Measurements from ENCODE around the gene DOK3. TPM values are rescaled to one million over a fixed set of nuclear protein-coding genes. Genes with fewer than 3 reads are reported as not detected.
A peak's percentile ranks its signal among the peaks of the same experiment; 100 is the strongest.
"Not testable (repeated sequence)": the region's sequence is repeated elsewhere in the genome, so short reads cannot be mapped to it uniquely, and the experiment has no call there.

Gene DOK3
- polyA plus RNA-seq, 3 donors = 62.8 to 196 (median 98.3) TPM

DNA sequence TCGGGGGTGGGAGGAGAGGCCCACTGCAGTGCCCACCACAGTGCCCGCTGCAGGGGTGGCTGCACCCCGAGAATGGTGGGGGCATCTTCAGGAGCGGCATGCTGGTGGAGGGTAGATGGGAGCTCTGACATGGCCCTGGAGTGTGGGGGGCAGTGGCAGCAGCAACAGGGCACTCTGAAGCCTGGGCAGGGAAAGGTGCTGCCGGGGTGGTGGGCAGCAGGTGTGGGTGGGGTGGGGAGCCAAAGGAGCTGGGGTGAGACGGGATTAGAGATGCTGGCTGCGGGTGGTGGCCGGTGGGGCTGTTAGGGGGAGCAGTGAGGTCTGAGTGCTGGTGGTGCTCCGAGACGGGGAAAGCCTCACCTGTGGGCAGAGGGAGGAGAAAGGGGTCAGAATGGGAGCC lies 26.8 kb upstream of the DOK3 start:
- no peak overlapping the region for H3K27ac ChIP-seq (ENCODE audit: low read depth in 1 of 2, low read length in 2 of 2)
- no peak overlapping the region for H3K27ac Mint-ChIP-seq
- intact Hi-C loops (cut with micrococcal nuclease) = no loop called here

DNA sequence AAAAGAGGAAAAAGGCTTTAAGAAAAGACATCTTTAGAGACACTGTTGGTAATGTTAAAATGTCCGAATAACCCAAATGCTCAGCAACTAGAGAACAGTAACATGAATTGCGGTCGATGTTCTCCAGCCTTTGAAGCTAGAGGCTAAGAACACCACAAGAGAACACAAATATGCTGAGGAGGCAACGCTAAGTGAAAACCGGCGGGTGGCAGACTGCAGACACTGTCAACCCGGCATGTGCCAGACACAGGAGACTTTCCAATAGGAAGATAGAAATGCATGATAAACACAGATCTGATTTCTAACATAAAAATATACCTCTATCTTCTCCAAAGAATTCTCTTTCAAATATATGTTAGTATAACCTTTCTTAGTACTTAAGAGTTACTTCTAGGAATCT lies 25.5 kb upstream of the DOK3 start:
- intact Hi-C loops (cut with micrococcal nuclease) = no loop called here
- 100% methylated on average over 3 of the region's 7 CpGs for WGBS (ENCODE audit: insufficient coverage)
- Histone ChIP-seq H3K4me3 (replicated peaks in 1 of 3; ENCODE audit: low read depth in 2 of 3, low read length in 3 of 3) (no peak overlapping the region), H3K79me2 (ENCODE audit: insufficient read depth, low read length) (peaks cover 5% of the 10 kb centered on the region), H3K4me2 (replicated peaks; ENCODE audit: extremely low read depth, low read length, poor library complexity, severe bottlenecking) (no peak overlapping the region), H2AFZ (ENCODE audit: insufficient read depth, low read depth, low read length, poor library complexity, severe bottlenecking) (no peak overlapping the region), H3K27me3 (ENCODE audit: control insufficient read depth in 2 of 2, insufficient read depth in 2 of 2, low read length in 2 of 2) (no peaks in the 10 kb centered on the region), H4K20me1 (ENCODE audit: insufficient read depth, low read length) (peaks cover 70% of the 10 kb centered on the region), H3K4me1 (ENCODE audit: control insufficient read depth in 1 of 2, insufficient read depth in 2 of 2, low read length in 2 of 2) (no peaks in the 10 kb centered on the region), H3K9ac (ENCODE audit: insufficient read depth, low read length, poor library complexity, severe bottlenecking) (no peak overlapping the region), H3K9me3 (replicated peaks in 1 of 2; ENCODE audit: control insufficient read depth in 1 of 2, insufficient read depth in 1 of 2, low read length in 2 of 2) (no peaks in the 10 kb centered on the region), H3K36me3 (replicated peaks in 1 of 2; ENCODE audit: control insufficient read depth in 1 of 2, insufficient read depth in 2 of 2, low read length in 2 of 2) (peaks cover 80 to 94% of the 10 kb centered on the region in 2 donors), H3K27ac (ENCODE audit: low read depth in 1 of 2, low read length in 2 of 2) (no peak overlapping the region)
- Mint-ChIP-seq H3K36me3 (peaks cover 75 to 93% of the 10 kb centered on the region in 2 donors), H3K4me1 (peaks cover 3% of the 10 kb centered on the region), H3K27ac (peak overlapping the region in 1 of 7 donors; percentile 12), H3K27me3 (ENCODE audit: low read depth in 3 of 3) (peaks cover 0 to 3% (median 1%) of the 10 kb centered on the region in 3 donors), H3K9me3 (no peaks in the 10 kb centered on the region), H3K4me3 (no peak overlapping the region)
- DNase-seq = no peak
- TF ChIP-seq, protein P1, sequence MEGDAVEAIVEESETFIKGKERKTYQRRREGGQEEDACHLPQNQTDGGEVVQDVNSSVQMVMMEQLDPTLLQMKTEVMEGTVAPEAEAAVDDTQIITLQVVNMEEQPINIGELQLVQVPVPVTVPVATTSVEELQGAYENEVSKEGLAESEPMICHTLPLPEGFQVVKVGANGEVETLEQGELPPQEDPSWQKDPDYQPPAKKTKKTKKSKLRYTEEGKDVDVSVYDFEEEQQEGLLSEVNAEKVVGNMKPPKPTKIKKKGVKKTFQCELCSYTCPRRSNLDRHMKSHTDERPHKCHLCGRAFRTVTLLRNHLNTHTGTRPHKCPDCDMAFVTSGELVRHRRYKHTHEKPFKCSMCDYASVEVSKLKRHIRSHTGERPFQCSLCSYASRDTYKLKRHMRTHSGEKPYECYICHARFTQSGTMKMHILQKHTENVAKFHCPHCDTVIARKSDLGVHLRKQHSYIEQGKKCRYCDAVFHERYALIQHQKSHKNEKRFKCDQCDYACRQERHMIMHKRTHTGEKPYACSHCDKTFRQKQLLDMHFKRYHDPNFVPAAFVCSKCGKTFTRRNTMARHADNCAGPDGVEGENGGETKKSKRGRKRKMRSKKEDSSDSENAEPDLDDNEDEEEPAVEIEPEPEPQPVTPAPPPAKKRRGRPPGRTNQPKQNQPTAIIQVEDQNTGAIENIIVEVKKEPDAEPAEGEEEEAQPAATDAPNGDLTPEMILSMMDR (IDR thresholded peaks at IDR 0.05) = no peak

More for the DNA sequence above, 26.8 kb upstream of the DOK3 start:
- peaks cover 15% of the 10 kb centered on the region for H3K79me2 ChIP-seq (ENCODE audit: insufficient read depth, low read length)
- H3K4me1 Mint-ChIP-seq = no peaks in the 10 kb centered on the region
- H3K9ac ChIP-seq (ENCODE audit: insufficient read depth, low read length, poor library complexity, severe bottlenecking) = no peak overlapping the region
- no peaks in the 10 kb centered on the region for H3K4me1 ChIP-seq (ENCODE audit: control insufficient read depth in 1 of 2, insufficient read depth in 2 of 2, low read length in 2 of 2)
- DNase-seq = no peak
- TF ChIP-seq, protein P1 (IDR thresholded peaks at IDR 0.05) = no peak
- no peak overlapping the region for H3K4me2 ChIP-seq (replicated peaks; ENCODE audit: extremely low read depth, low read length, poor library complexity, severe bottlenecking)
- H3K27me3 Mint-ChIP-seq (ENCODE audit: low read depth in 3 of 3) = peaks cover 0 to 3% (median 1%) of the 10 kb centered on the region in 3 donors
- no peaks in the 10 kb centered on the region for H3K9me3 ChIP-seq (replicated peaks in 1 of 2; ENCODE audit: control insufficient read depth in 1 of 2, insufficient read depth in 1 of 2, low read length in 2 of 2)
- H3K36me3 Mint-ChIP-seq = peaks cover 64 to 85% of the 10 kb centered on the region in 2 donors
- H3K27me3 ChIP-seq (ENCODE audit: control insufficient read depth in 2 of 2, insufficient read depth in 2 of 2, low read length in 2 of 2) = no peaks in the 10 kb centered on the region
- H3K4me3 Mint-ChIP-seq = no peak overlapping the region
- H3K36me3 ChIP-seq (replicated peaks in 1 of 2; ENCODE audit: control insufficient read depth in 1 of 2, insufficient read depth in 2 of 2, low read length in 2 of 2) = peaks cover 68 to 91% of the 10 kb centered on the region in 2 donors
- H3K9me3 Mint-ChIP-seq = no peaks in the 10 kb centered on the region
- WGBS (ENCODE audit: insufficient coverage) = 97% methylated on average over 10 of the region's 10 CpGs
- no peak overlapping the region for H3K4me3 ChIP-seq (replicated peaks in 1 of 3; ENCODE audit: low read depth in 2 of 3, low read length in 3 of 3)
- no peak overlapping the region for H2AFZ ChIP-seq (ENCODE audit: insufficient read depth, low read depth, low read length, poor library complexity, severe bottlenecking)
- H4K20me1 ChIP-seq (ENCODE audit: insufficient read depth, low read length) = peaks cover 76% of the 10 kb centered on the region

GRCh38 chr5:177534433-177534832 lies 24.8 kb upstream of the DOK3 start:
- H3K9me3 Mint-ChIP-seq; DNase-seq; H3K4me3 Mint-ChIP-seq; H3K27me3 Mint-ChIP-seq (ENCODE audit: low read depth in 3 of 3); H3K4me1 ChIP-seq (ENCODE audit: control insufficient read depth in 1 of 2, insufficient read depth in 2 of 2, low read length in 2 of 2); intact Hi-C loops (cut with micrococcal nuclease); H3K79me2 ChIP-seq (ENCODE audit: insufficient read depth, low read length); H3K9ac ChIP-seq (ENCODE audit: insufficient read depth, low read length, poor library complexity, severe bottlenecking); H3K9me3 ChIP-seq (replicated peaks in 1 of 2; ENCODE audit: control insufficient read depth in 1 of 2, insufficient read depth in 1 of 2, low read length in 2 of 2); H3K4me1 Mint-ChIP-seq; H3K27ac Mint-ChIP-seq; H3K27me3 ChIP-seq (ENCODE audit: control insufficient read depth in 2 of 2, insufficient read depth in 2 of 2, low read length in 2 of 2); H3K4me2 ChIP-seq (replicated peaks; ENCODE audit: extremely low read depth, low read length, poor library complexity, severe bottlenecking); H2AFZ ChIP-seq (ENCODE audit: insufficient read depth, low read depth, low read length, poor library complexity, severe bottlenecking); H3K4me3 ChIP-seq (replicated peaks in 1 of 3; ENCODE audit: low read depth in 2 of 3, low read length in 3 of 3); H3K27ac ChIP-seq (ENCODE audit: low read depth in 1 of 2, low read length in 2 of 2): not testable (repeated sequence)
- Histone ChIP-seq H4K20me1 (ENCODE audit: insufficient read depth, low read length) (peaks cover 70% of the 10 kb centered on the region), H3K36me3 (replicated peaks in 1 of 2; ENCODE audit: control insufficient read depth in 1 of 2, insufficient read depth in 2 of 2, low read length in 2 of 2) (peaks cover 84 to 97% of the 10 kb centered on the region in 2 donors)
- peaks cover 74 to 90% of the 10 kb centered on the region in 2 donors for H3K36me3 Mint-ChIP-seq
- WGBS (ENCODE audit: insufficient coverage) = 100% methylated on average over 6 of the region's 7 CpGs

Measured in CD14-positive monocyte (primary cell).